GM21723 (cell line): ENCODE results near the gene MUTYH.

Experiments used
- ATAC-seq: cut with Tn5 transposase; IDR thresholded peaks from one replicate; pipeline ENCODE4 v1.9.1; 2021; ENCODE audit warnings: mild to moderate bottlenecking, moderate library complexity; ENCODE audit not compliant: unreplicated experiment

Gene MUTYH

GRCh38 chr1:45351508-45351907 lies 11.3 kb upstream of the MUTYH start:
- ATAC-seq = no peak

- no peak for ATAC-seq
Measured at GRCh38 chr1:45348966-45349677, 8.9 kb upstream of the MUTYH start.

DNA sequence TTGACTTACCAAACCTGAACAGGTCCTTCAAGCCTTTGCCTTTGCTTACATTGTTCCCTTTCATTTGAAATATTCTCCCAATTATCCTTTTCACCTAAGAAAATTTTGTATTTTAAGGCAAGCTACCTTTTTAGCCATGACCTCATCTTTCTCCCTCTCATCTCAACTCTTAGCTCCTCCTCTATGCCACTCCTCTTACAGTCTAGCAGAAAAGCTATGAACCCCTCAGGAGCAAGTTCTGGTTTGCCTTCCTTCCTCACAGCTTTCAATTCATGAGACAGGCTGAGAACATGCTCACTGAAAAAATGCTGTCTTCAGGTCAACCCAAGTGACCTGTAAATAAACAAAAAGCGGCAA lies 8.3 kb upstream of the MUTYH start:
- no peak for ATAC-seq

- ATAC-seq = no peak
Measured at GRCh38 chr1:45348020-45348419, 7.8 kb upstream of the MUTYH start.

- ATAC-seq = no peak
Measured at GRCh38 chr1:45346473-45346872, 6.2 kb upstream of the MUTYH start.

DNA sequence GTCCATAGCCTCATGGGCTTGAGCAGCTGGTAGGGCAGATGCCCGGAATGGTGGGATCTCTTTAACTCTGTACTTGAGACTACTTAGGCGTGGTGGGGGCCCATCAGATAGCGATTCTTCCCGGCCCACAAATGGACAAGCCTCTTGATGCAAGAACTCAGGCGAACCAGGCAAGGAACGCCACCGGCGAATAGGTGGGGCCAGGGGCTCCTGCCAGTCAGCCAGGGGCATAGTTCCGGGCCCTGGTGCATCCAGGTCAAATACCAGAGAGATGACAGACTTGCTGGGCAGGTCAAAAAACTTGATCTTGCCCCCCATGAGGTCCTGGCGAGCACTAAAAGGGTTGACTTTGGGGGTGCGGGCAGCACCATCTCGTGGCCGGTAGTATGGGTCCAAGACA lies 4.8 kb upstream of the MUTYH start:
- ATAC-seq = no peak

DNA sequence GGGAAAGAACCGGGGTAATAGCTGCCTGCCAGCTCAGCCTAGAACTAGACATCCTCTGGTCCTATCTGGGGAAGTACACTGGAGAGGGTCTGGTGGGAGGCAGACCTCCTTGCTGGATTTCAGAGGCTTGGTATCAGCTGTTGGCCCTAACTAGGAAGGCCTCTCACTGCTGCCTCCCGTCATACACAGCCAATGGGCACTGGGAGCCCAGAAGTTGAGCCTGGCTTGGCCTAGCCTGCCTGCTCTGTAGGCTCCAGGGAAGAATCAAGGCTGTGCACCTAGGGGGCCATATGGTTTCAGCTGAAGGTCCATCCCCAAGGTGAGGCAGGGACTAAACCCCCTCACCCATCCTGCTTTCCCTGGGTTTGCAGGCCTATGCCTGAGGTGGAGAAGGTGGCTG lies 4.3 kb upstream of the MUTYH start:
- ATAC-seq = no peak

DNA sequence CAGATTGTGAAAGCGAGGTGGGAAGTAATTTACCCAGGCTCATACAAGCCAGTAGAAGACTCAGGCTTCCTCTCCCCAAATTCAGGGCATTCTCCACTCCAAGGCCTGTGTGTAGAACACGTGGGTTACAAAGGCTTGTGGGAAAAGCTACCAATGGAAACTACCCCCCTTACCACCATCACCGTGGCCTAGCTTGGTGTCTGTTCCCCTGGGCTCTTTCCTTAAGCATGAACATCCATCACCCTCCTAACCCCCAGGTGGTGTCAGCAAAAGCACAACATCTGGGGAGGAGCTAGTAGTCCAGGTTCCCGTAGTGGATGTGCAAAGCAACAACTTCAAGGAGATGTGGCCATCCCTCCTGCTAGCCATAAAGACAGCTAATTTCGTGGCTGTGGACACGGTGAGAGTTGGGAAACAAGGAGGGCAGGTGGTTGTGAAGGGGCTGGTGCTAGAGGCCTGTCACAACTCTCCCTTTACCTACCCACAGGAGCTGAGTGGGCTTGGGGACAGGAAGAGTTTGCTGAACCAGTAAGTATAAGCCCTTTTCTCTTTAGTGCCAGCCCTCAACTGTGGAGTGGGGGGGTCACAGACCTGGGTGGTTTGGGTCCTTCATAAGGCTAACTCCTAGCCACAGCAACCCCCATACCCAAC lies 701 bp upstream of the MUTYH start:
- ATAC-seq = no peak

DNA sequence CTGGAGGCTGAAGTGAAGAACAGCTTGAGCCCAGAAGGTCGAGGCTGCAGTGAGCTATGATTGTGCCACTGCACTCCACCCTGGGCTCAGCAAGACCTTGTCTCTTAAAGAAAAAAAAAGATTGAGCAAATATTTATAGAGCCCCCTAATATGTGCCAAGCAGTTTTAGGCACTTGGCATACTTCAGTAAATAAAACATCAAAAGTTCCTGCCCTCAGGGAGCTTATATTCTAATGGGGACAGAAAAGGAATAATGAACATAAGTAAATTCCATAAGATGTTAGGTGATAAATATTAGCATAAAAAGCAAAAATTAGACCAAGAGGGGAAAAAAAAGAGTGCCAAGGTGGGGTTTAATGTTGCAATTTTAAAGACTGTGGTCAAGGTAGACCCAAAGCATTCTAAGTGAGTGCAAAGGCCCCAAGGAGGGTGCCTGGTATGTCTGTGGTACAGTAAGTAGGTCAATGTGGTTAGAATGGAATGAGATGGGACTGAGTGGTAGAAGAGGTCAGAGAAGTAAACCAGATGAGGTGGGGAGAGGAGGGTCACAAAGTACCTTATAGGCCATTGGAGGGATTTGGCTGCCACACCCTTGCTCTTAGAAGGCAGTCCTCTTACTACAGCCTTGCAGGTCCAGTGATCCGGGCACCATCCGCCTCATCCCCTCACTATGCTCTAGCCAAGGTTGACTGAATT lies 2.5 kb downstream of the MUTYH start:
- no peak for ATAC-seq

DNA sequence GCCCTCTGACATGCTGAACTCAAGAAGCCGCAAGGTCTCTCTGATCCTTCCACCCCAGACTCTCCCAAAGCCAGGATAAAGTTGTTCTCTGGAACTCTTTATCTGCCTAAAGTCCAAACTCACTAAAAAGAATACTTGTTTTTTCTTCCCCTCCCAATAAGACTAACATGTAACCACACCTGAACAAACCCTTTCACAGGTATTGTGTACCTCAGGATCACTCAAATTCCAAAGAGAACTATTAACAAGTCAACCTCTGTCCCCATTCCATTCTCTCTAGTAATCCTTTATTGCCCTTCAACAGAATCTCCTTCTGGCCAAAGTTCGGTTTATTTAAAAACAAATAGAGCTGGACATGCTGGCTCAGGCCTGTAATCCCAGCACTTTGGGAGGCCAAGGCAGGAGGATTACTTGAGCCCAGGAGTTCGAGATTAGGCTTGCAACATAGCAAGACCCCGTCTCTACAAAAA lies 4.3 kb downstream of the MUTYH start:
- no peak for ATAC-seq

- no peak for ATAC-seq
Measured at GRCh38 chr1:45334308-45335245, 5.7 kb downstream of the MUTYH start.

- no peak for ATAC-seq
Measured at GRCh38 chr1:45332346-45332720, 7.9 kb downstream of the MUTYH start.

GRCh38 chr1:45331436-45332345 lies 8.5 kb downstream of the MUTYH start:
- ATAC-seq = no peak

DNA sequence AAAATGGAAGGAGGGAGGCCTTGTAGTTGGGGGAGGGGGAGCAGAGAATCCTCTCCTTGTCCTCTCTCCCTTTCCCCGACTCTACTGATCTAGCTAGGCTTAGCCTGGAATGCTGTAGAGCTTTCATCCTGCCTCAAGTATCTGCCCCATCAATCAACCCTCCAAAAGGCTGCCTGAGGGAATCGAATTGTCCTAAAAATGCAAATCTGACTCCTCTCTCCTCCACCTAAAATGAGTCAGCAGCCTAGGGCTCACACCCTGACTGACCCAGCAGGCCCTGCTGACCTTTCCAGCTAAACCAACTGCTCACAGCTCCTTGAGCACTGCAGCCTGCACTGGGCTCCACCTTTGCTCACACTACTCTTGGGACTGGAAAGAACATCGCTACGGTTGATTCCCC lies 10.8 kb downstream of the MUTYH start:
- no peak for ATAC-seq

GRCh38 chr1:45328680-45329079 lies 11.6 kb downstream of the MUTYH start:
- no peak for ATAC-seq

- no peak for ATAC-seq
Measured at GRCh38 chr1:45327644-45328515, 12.4 kb downstream of the MUTYH start.

GRCh38 chr1:45326627-45327623 lies 13.3 kb downstream of the MUTYH start, which contains the start of gene HPDL:
Gene HPDL (plus strand): TSS chr1:45326895. CDS start chr1:45327149, 254 bp downstream.
- no peak for ATAC-seq
